22Rv1 (cell line): Measurements from ENCODE around the gene MORC3.

ENCODE experiments used
- ZFX ChIP-seq: fragments of 450-650 bp; IDR thresholded peaks from 2 replicates; pipeline ENCODE4 v1.6.1; 2017; ENCODE audit warnings: antibody characterized with exemption, borderline replicate concordance
- TF ChIP-seq, protein P1 (sequence below): fragments of 450-650 bp; IDR thresholded peaks from 2 replicates; pipeline ENCODE4 v1.5.1; 2017; ENCODE audit warnings: mild to moderate bottlenecking

DNA sequence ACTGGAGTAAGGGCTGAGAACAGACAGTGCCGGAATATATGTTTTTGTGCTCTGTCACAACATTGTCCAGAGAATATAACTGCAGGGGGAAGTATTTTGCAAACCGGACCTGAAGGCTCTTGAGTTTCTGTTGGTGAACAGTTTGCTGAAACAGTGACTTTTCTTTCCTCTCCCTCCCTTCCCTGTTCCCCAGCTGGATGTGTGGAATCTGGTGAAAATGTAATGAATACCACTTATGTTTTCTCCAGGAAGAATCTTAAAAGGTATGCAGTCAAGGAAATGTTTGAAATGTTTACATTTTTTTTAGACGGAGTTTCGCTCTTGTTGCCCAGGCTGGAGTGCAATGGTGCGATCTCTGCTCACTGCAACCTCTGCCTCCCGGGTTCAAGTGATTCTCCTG is 88.6 kb downstream of the MORC3 start:
- TF ChIP-seq, protein P1, sequence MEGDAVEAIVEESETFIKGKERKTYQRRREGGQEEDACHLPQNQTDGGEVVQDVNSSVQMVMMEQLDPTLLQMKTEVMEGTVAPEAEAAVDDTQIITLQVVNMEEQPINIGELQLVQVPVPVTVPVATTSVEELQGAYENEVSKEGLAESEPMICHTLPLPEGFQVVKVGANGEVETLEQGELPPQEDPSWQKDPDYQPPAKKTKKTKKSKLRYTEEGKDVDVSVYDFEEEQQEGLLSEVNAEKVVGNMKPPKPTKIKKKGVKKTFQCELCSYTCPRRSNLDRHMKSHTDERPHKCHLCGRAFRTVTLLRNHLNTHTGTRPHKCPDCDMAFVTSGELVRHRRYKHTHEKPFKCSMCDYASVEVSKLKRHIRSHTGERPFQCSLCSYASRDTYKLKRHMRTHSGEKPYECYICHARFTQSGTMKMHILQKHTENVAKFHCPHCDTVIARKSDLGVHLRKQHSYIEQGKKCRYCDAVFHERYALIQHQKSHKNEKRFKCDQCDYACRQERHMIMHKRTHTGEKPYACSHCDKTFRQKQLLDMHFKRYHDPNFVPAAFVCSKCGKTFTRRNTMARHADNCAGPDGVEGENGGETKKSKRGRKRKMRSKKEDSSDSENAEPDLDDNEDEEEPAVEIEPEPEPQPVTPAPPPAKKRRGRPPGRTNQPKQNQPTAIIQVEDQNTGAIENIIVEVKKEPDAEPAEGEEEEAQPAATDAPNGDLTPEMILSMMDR: no peak
- TF ChIP-seq ZFX: no peak
